ENCODE results near the gene OLFML2A. TPM values are rescaled to one million over a fixed set of nuclear protein-coding genes. Genes with fewer than 3 reads are reported as not detected.

Gene OLFML2A
- polyA plus RNA-seq, 4 donors = 0.22 to 6.3 (median 1.9) TPM

- no peak for FAIRE-seq
- H3K4me1 ChIP-seq (ENCODE audit: control insufficient read depth in 3 of 3, insufficient read depth in 2 of 3, low read depth in 1 of 3, low read length in 2 of 3) = peaks cover 0 to 10% (median 0%) of the 10 kb centered on the region in 3 donors
- H3K27ac ChIP-seq (ENCODE audit: low read depth in 1 of 3, low read length in 2 of 3) = no peak overlapping the region
- H3K9me3 ChIP-seq (ENCODE audit: control insufficient read depth in 2 of 2, insufficient read depth in 1 of 2, low read depth in 1 of 2, low read length in 1 of 2) = no peaks in the 10 kb centered on the region
- no peaks in the 10 kb centered on the region for H3K36me3 ChIP-seq (ENCODE audit: control insufficient read depth in 3 of 3, insufficient read depth in 2 of 3, low read depth in 1 of 3, low read length in 3 of 3)
- peak; percentile 83 to 86 for DNase-seq
- WGBS, 3 donors = 30 to 37% (median 31%) methylated on average over 15 of the region's 15 CpGs
- H3K4me3 ChIP-seq (ENCODE audit: low read depth in 1 of 3, low read length in 3 of 3) = no peak overlapping the region
- H3K27me3 ChIP-seq (ENCODE audit: control insufficient read depth in 3 of 3, insufficient read depth in 3 of 3, low read length in 3 of 3) = peaks cover 4 to 21% (median 5%) of the 10 kb centered on the region in 3 donors
Measured at GRCh38 chr9:124774129-124774978, 2.6 kb upstream of the OLFML2A start.

GRCh38 chr9:124776618-124776953 lies 347 bp upstream of the OLFML2A start:
- Histone ChIP-seq H3K27me3 (ENCODE audit: control insufficient read depth in 3 of 3, insufficient read depth in 3 of 3, low read length in 3 of 3) (peaks cover 4 to 17% (median 5%) of the 10 kb centered on the region in 3 donors), H3K9me3 (ENCODE audit: control insufficient read depth in 2 of 2, insufficient read depth in 1 of 2, low read depth in 1 of 2, low read length in 1 of 2) (no peaks in the 10 kb centered on the region), H3K27ac (ENCODE audit: low read depth in 1 of 3, low read length in 2 of 3) (no peak overlapping the region), H3K4me1 (ENCODE audit: control insufficient read depth in 3 of 3, insufficient read depth in 2 of 3, low read depth in 1 of 3, low read length in 2 of 3) (peaks cover 0 to 10% (median 0%) of the 10 kb centered on the region in 3 donors), H3K4me3 (ENCODE audit: low read depth in 1 of 3, low read length in 3 of 3) (peak overlapping the region in 2 of 3 donors; percentile 41 to 53), H3K36me3 (ENCODE audit: control insufficient read depth in 3 of 3, insufficient read depth in 2 of 3, low read depth in 1 of 3, low read length in 3 of 3) (no peaks in the 10 kb centered on the region)
- peak in 1 of 2 donors; percentile 26 for DNase-seq
- FAIRE-seq = no peak
- 10 to 19% (median 15%) methylated on average over 12 of the region's 12 CpGs for WGBS, 3 donors

GRCh38 chr9:124778575-124779367 lies 1.8 kb downstream of the OLFML2A start:
- no peak overlapping the region for H3K4me3 ChIP-seq (ENCODE audit: low read depth in 1 of 3, low read length in 3 of 3)
- WGBS, 3 donors = 74 to 82% (median 78%) methylated on average over 11 of the region's 11 CpGs
- H3K36me3 ChIP-seq (ENCODE audit: control insufficient read depth in 3 of 3, insufficient read depth in 2 of 3, low read depth in 1 of 3, low read length in 3 of 3) = no peaks in the 10 kb centered on the region
- no peak for FAIRE-seq
- H3K27ac ChIP-seq (ENCODE audit: low read depth in 1 of 3, low read length in 2 of 3) = peak overlapping the region in 2 of 3 donors; percentile 1 to 5
- DNase-seq = no peak
- peaks cover 4 to 17% (median 5%) of the 10 kb centered on the region in 3 donors for H3K27me3 ChIP-seq (ENCODE audit: control insufficient read depth in 3 of 3, insufficient read depth in 3 of 3, low read length in 3 of 3)
- H3K4me1 ChIP-seq (ENCODE audit: control insufficient read depth in 3 of 3, insufficient read depth in 2 of 3, low read depth in 1 of 3, low read length in 2 of 3) = peaks cover 0 to 5% (median 0%) of the 10 kb centered on the region in 3 donors
- H3K9me3 ChIP-seq (ENCODE audit: control insufficient read depth in 2 of 2, insufficient read depth in 1 of 2, low read depth in 1 of 2, low read length in 1 of 2) = no peaks in the 10 kb centered on the region

- H3K9me3 ChIP-seq (ENCODE audit: control insufficient read depth in 2 of 2, insufficient read depth in 1 of 2, low read depth in 1 of 2, low read length in 1 of 2) = no peaks in the 10 kb centered on the region
- DNase-seq = peak in 1 of 2 donors; percentile 23
- H3K4me1 ChIP-seq (ENCODE audit: control insufficient read depth in 3 of 3, insufficient read depth in 2 of 3, low read depth in 1 of 3, low read length in 2 of 3) = peaks cover 0 to 5% (median 0%) of the 10 kb centered on the region in 3 donors
- no peak for FAIRE-seq
- H3K36me3 ChIP-seq (ENCODE audit: control insufficient read depth in 3 of 3, insufficient read depth in 2 of 3, low read depth in 1 of 3, low read length in 3 of 3) = no peaks in the 10 kb centered on the region
- H3K27me3 ChIP-seq (ENCODE audit: control insufficient read depth in 3 of 3, insufficient read depth in 3 of 3, low read length in 3 of 3) = peaks cover 4 to 17% (median 5%) of the 10 kb centered on the region in 3 donors
- H3K27ac ChIP-seq (ENCODE audit: low read depth in 1 of 3, low read length in 2 of 3) = peak overlapping the region in 2 of 3 donors; percentile 18 to 48
- 36 to 57% (median 44%) methylated on average over 6 of the region's 6 CpGs for WGBS, 3 donors
- no peak overlapping the region for H3K4me3 ChIP-seq (ENCODE audit: low read depth in 1 of 3, low read length in 3 of 3)
Measured at GRCh38 chr9:124779368-124780059, 2.6 kb downstream of the OLFML2A start.

GRCh38 chr9:124780060-124780756 lies 3.3 kb downstream of the OLFML2A start:
- Histone ChIP-seq H3K36me3 (ENCODE audit: control insufficient read depth in 3 of 3, insufficient read depth in 2 of 3, low read depth in 1 of 3, low read length in 3 of 3) (no peaks in the 10 kb centered on the region), H3K9me3 (ENCODE audit: control insufficient read depth in 2 of 2, insufficient read depth in 1 of 2, low read depth in 1 of 2, low read length in 1 of 2) (no peaks in the 10 kb centered on the region), H3K27ac (ENCODE audit: low read depth in 1 of 3, low read length in 2 of 3) (peak overlapping the region in 2 of 3 donors; percentile 21 to 48), H3K4me1 (ENCODE audit: control insufficient read depth in 3 of 3, insufficient read depth in 2 of 3, low read depth in 1 of 3, low read length in 2 of 3) (peaks cover 0 to 5% (median 0%) of the 10 kb centered on the region in 3 donors), H3K4me3 (ENCODE audit: low read depth in 1 of 3, low read length in 3 of 3) (no peak overlapping the region), H3K27me3 (ENCODE audit: control insufficient read depth in 3 of 3, insufficient read depth in 3 of 3, low read length in 3 of 3) (peaks cover 4 to 17% (median 5%) of the 10 kb centered on the region in 3 donors)
- DNase-seq (no peak), FAIRE-seq (no peak)
- 69 to 78% (median 76%) methylated on average over 14 of the region's 14 CpGs for WGBS, 3 donors

- no peak for FAIRE-seq
- DNase-seq = no peak
- WGBS, 3 donors = 93 to 98% (median 95%) methylated on average over 4 of the region's 4 CpGs
Measured at GRCh38 chr9:124780757-124781151, 3.8 kb downstream of the OLFML2A start.

GRCh38 chr9:124781967-124782660 lies 5.2 kb downstream of the OLFML2A start:
- DNase-seq (no peak), FAIRE-seq (no peak)
- Histone ChIP-seq H3K27me3 (ENCODE audit: control insufficient read depth in 3 of 3, insufficient read depth in 3 of 3, low read length in 3 of 3) (peaks cover 3 to 7% (median 5%) of the 10 kb centered on the region in 3 donors), H3K36me3 (ENCODE audit: control insufficient read depth in 3 of 3, insufficient read depth in 2 of 3, low read depth in 1 of 3, low read length in 3 of 3) (peaks cover 0 to 5% (median 0%) of the 10 kb centered on the region in 3 donors), H3K4me3 (ENCODE audit: low read depth in 1 of 3, low read length in 3 of 3) (no peak overlapping the region), H3K27ac (ENCODE audit: low read depth in 1 of 3, low read length in 2 of 3) (no peak overlapping the region), H3K9me3 (ENCODE audit: control insufficient read depth in 2 of 2, insufficient read depth in 1 of 2, low read depth in 1 of 2, low read length in 1 of 2) (no peaks in the 10 kb centered on the region), H3K4me1 (ENCODE audit: control insufficient read depth in 3 of 3, insufficient read depth in 2 of 3, low read depth in 1 of 3, low read length in 2 of 3) (no peaks in the 10 kb centered on the region)
- WGBS, 3 donors = 82 to 93% (median 87%) methylated on average over 3 of the region's 3 CpGs

More at GRCh38 chr9:124780757-124781151, 3.8 kb downstream of the OLFML2A start:
- H3K9me3 ChIP-seq (ENCODE audit: control insufficient read depth in 2 of 2, insufficient read depth in 1 of 2, low read depth in 1 of 2, low read length in 1 of 2) = no peaks in the 10 kb centered on the region
- H3K36me3 ChIP-seq (ENCODE audit: control insufficient read depth in 3 of 3, insufficient read depth in 2 of 3, low read depth in 1 of 3, low read length in 3 of 3) = no peaks in the 10 kb centered on the region
- no peak overlapping the region for H3K27ac ChIP-seq (ENCODE audit: low read depth in 1 of 3, low read length in 2 of 3)
- no peak overlapping the region for H3K4me3 ChIP-seq (ENCODE audit: low read depth in 1 of 3, low read length in 3 of 3)
- H3K27me3 ChIP-seq (ENCODE audit: control insufficient read depth in 3 of 3, insufficient read depth in 3 of 3, low read length in 3 of 3) = peaks cover 4 to 17% (median 5%) of the 10 kb centered on the region in 3 donors
- peaks cover 0 to 5% (median 0%) of the 10 kb centered on the region in 3 donors for H3K4me1 ChIP-seq (ENCODE audit: control insufficient read depth in 3 of 3, insufficient read depth in 2 of 3, low read depth in 1 of 3, low read length in 2 of 3)

Measured in small intestine (tissue), 7 donors.